Stimulated activated naive CD8-positive, alpha-beta T cell treated with anti-CD3 and anti-CD28 coated beads, Interleukin-15, amount 100 ng/mL, for 72 hours (primary cell): ENCODE results near the gene CCSAP.
"Not testable (repeated sequence)": the region's sequence is repeated elsewhere in the genome, so short reads cannot be mapped to it uniquely, and the experiment has no call there.

Experiments used
- ATAC-seq: fragments of 150-1000 bp; cut with Tn5 transposase; 2 replicates; pipeline ENCODE4 v1.10.0; 2021; ENCODE audit warnings: mild to moderate bottlenecking, moderate library complexity
- DNase-seq, 2 donors: peaks; one replicate each; pipeline ENCODE4 v3.0.0; 2021 to 2022
- H3K27ac Mint-ChIP-seq, 2 donors: one replicate each; pipeline ENCODE4 v1.8.0; 2022; ENCODE audit warnings: mild to moderate bottlenecking in 2 of 2, mixed read lengths in 2 of 2, moderate library complexity in 2 of 2
- H3K27me3 Mint-ChIP-seq: one replicate; pipeline ENCODE4 v1.8.0; 2022; ENCODE audit warnings: mixed read lengths
- H3K4me1 Mint-ChIP-seq: one replicate; pipeline ENCODE4 v1.8.0; 2022; ENCODE audit warnings: mild to moderate bottlenecking, mixed read lengths
- H3K4me3 Mint-ChIP-seq, 2 donors: one replicate each; pipeline ENCODE4 v1.8.0; 2022; ENCODE audit warnings: mild to moderate bottlenecking in 2 of 2, mixed read lengths in 2 of 2, moderate library complexity in 1 of 2
- H3K9me3 Mint-ChIP-seq, 2 donors: one replicate each; pipeline ENCODE4 v1.8.0; 2022; ENCODE audit warnings: mixed read lengths in 2 of 2

The CCSAP gene

DNA sequence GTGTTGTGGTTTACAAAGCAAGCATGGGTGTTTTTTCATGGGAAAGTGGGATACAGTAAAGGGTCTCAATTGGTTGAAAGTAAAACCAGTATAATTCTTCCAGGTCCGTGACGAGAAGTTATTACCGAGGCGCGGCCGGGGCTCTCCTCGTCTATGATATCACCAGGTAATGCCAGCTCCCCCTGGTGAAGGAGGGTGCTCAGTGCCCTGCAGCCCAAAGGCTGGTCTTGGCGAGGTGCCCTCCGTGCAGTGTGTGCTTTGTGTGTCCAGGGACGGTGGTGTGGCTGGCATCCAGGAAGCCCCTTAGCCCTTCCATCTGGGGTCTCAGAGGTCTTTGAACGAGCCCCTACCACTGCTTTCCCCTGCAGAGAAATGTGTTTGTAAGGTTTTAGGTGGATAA lies 47.1 kb downstream of the CCSAP start:
- Mint-ChIP-seq H3K9me3 (peaks cover under 1 to 6% of the 10 kb centered on the region in 2 donors), H3K4me1 (no peaks in the 10 kb centered on the region), H3K27me3 (no peaks in the 10 kb centered on the region), H3K4me3 (no peak overlapping the region), H3K27ac (no peak overlapping the region)
- ATAC-seq (no peak), DNase-seq (no peak)

DNA sequence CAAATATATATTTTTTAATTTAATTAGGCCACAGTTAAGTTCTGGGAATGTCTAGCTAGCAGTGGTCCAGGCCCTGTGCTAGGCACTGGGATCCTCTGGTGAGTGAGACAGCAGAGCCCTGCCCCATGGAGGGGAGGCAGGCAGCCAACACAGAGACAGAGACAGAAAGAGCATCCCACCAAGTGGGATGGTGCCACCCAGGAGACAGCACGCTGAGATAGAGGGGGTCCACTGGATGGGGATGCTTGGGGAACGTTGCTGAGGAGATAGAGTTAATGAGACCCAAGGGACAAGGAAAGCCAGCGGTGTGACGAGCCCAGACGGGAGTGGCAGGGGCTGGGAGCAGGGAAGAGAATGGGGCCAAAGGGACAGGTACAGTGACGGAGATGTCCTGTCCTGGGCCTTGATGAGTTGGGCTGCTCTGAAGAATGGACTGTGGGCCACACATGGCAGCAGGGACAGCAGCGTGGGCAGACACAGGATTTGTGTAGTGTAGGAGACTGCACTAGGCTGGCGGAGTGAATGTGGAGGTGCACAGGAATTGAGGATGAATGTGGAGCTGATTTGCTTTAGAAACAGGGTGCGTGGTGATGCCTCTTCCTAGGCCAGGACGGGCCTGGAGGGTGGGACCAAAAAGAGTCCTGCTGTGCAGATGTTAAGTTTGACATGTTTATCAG lies 49.2 kb downstream of the CCSAP start:
- H3K27ac Mint-ChIP-seq: peak overlapping the region; percentile 7 to 73
- H3K4me3 Mint-ChIP-seq: no peak overlapping the region
- peaks cover 4 to 6% of the 10 kb centered on the region in 2 donors for H3K9me3 Mint-ChIP-seq
- H3K4me1 Mint-ChIP-seq: no peaks in the 10 kb centered on the region
- no peaks in the 10 kb centered on the region for H3K27me3 Mint-ChIP-seq
- DNase-seq (no peak), ATAC-seq (no peak)

DNA sequence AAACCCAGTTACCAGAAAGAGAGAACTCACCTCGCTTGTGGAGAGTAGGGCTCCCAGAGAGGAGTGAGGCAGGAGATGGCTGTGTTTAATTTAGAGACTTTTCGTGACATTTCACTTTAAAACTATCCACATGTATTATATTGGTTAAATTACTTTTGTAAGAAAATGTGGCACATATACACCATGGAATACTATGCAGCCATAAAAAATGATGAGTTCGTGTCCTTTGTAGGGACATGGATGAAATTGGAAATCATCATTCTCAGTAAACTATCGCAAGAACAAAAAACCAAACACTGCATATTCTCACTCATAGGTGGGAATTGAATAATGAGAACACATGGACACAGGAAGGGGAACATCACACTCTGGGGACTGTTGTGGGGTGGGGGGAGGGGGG lies 51.2 kb downstream of the CCSAP start:
- not testable (repeated sequence) for H3K9me3 Mint-ChIP-seq, H3K27me3 Mint-ChIP-seq, DNase-seq, ATAC-seq, H3K4me3 Mint-ChIP-seq, H3K27ac Mint-ChIP-seq
- H3K4me1 Mint-ChIP-seq: peaks cover 11% of the 10 kb centered on the region

DNA sequence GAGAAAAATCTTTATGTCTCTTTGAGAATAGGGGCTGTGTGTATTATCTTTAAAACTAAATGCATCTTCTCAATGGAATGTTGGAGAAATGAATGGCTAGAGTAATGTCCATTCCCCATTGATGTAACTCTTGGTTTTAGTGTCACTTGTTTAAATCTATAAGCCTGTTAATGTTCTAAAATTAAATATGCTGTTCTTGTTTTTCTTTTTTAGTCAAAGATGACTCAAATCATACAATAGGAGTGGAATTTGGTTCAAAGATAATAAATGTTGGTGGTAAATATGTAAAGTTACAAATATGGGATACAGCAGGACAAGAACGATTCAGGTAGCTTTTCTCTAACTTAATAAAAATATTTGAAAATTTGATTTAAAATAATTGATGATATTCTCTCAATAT lies 54.3 kb downstream of the CCSAP start:
- Mint-ChIP-seq H3K27me3 (no peaks in the 10 kb centered on the region), H3K4me3 (no peak overlapping the region), H3K4me1 (peaks cover 31% of the 10 kb centered on the region), H3K27ac (no peak overlapping the region), H3K9me3 (peaks cover 4 to 6% of the 10 kb centered on the region in 2 donors)
- no peak for DNase-seq
- ATAC-seq: no peak

DNA sequence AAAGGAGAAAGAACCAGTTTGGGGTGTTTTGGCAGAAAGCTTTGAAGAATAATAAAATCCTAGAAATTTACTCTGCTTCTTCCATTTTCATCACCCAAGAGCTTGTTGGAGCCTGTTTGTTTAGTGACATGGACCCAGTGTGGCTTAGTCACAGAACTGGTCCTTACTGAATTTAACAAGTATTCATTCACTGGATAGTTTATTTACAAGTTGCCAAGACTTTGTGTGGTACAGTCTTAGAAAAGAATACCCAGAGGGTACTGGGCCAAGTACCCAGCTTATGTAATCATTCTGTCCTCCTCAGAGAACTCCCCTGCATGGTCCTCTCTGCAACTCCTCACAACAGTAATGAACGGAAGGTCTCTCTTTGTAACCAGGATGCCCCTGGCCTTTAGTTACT lies 55.6 kb downstream of the CCSAP start:
- Mint-ChIP-seq H3K27ac (peak overlapping the region in 1 of 2 donors; percentile 24), H3K9me3 (peaks cover 6 to 9% of the 10 kb centered on the region in 2 donors), H3K4me3 (no peak overlapping the region), H3K27me3 (no peaks in the 10 kb centered on the region), H3K4me1 (peaks cover 41% of the 10 kb centered on the region)
- DNase-seq (no peak), ATAC-seq (no peak)

DNA sequence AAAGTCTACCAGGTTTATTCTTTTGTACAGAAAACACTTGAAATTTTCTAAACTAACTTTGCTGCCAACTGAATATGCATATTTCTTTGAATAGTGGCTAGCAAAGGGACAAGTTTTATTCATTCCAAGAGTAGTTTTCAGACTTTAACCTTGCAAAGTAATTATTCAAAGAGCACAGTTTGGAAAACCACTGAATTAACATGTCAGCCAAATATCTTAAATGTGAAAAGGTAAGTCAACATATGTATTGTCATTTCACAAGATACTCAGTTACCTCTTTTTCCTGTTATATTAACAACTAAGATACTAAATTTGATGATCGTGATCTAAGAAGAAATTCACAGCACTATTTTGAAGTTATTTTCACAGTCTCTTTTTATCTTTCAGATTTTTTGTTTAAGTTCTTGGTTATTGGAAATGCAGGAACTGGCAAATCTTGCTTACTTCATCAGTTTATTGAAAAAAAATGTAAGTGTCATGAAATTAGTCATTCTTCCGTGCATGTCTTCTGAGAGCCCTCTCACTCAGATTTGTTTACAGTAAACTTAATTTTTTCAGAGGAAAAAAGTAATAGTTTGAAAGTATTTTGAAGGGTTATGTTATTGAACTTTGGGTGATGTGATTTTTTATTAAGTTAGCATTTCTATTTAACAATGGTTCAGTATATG lies 56.6 kb downstream of the CCSAP start:
- Mint-ChIP-seq H3K9me3 (peaks cover 3 to 13% of the 10 kb centered on the region in 2 donors), H3K4me1 (peaks cover 46% of the 10 kb centered on the region), H3K27me3 (no peaks in the 10 kb centered on the region), H3K4me3 (no peak overlapping the region), H3K27ac (no peak overlapping the region)
- ATAC-seq (peak; percentile 28), DNase-seq (no peak)

DNA sequence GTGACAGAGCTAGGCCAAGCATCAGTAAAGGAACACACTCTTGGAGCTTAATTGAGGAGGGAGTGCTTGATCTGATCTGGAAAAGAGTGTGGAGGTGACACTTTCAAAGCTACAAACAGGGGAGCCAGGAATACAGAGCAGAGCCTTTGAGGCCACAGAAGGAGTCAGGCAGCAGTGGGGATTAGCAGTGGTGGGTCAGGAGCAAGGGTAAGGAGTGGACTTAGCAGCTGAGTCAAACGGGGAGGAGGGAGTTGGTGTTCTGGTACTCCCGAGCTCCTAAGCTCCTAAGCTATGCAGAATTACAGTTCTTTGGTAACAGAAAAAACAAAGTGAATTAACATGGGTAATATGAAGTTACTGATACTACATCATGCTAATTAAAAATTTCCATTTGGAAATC lies 57.4 kb downstream of the CCSAP start:
- DNase-seq (no peak), ATAC-seq (no peak)
- peak overlapping the region in 1 of 2 donors; percentile 67 for H3K27ac Mint-ChIP-seq
- peaks cover 46% of the 10 kb centered on the region for H3K4me1 Mint-ChIP-seq
- no peaks in the 10 kb centered on the region for H3K27me3 Mint-ChIP-seq
- peaks cover 0 to 9% of the 10 kb centered on the region in 2 donors for H3K9me3 Mint-ChIP-seq
- no peak overlapping the region for H3K4me3 Mint-ChIP-seq

DNA sequence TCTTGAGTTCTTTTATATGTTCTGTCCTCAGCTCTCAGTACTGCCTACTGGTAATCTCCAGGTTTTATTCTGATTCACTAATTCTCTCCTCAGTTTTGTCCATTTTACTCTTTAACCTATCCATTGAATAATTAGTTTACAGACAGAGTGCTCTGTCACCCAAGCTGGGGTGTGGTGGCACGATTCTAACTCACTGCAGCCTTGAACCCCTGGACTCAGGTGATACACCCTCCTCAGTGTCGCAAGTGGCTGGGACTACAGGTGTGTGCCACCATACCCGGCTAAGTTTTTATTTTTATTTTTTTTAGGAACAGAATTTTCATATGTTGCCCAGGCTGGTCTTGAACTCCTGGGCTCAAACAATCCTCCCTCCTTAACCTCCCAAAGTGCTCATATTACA lies 58.0 kb downstream of the CCSAP start:
- Mint-ChIP-seq H3K4me3 (no peak overlapping the region), H3K9me3 (peaks cover 0 to 9% of the 10 kb centered on the region in 2 donors), H3K4me1 (peaks cover 46% of the 10 kb centered on the region), H3K27me3 (no peaks in the 10 kb centered on the region), H3K27ac (no peak overlapping the region)
- DNase-seq (no peak), ATAC-seq (no peak)

DNA sequence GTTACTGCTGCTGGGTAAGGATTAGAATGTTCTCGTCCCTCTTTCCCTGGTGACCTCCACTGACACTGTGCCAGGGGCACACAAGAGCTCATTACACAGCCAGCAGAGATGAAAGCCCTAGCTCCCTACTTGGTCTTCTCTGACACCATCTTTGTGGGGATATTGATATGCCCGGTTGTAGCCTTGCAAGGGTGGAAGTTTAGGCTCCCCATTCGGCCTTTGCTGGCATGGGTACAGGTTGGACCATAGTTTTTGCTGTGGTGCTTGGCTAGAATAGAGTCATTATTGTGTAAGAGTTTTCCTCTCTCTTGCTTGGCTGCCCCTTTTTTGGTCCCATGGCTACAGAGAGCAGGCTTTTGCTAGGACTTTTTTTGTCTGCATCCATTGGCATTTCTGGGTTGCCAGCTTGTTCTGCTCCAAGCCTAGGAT lies 59.6 kb downstream of the CCSAP start:
- DNase-seq (no peak), ATAC-seq (no peak)
- Mint-ChIP-seq H3K4me1 (peaks cover 46% of the 10 kb centered on the region), H3K4me3 (no peak overlapping the region), H3K27me3 (no peaks in the 10 kb centered on the region), H3K9me3 (peaks cover 0 to 9% of the 10 kb centered on the region in 2 donors), H3K27ac (no peak overlapping the region)

DNA sequence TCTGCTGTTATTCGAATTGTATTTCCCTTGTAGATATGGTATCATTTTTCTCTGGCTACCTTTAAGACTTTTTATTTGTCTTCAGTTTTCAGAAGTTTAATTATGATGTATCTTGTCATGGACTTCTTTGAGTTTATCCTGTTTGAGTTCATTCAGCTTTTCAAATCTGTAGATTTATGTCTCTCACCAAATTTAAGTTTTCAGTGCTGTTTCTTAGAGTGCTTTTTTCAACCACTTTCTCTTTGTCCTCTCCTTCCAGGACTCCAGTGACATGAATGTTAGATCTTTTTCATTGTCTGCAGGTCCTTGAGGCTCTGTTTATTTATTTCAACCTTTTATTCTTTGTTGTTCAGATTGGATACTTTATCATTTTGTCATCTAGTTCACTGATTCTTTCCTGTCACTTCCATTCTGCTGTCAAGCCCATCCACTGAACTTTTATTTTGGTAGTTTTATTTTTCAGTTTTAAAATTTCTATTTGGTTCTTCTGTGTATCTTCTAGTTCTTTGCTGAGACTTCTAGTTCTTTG lies 60.5 kb downstream of the CCSAP start:
- Mint-ChIP-seq H3K4me1 (peaks cover 42% of the 10 kb centered on the region), H3K27me3 (no peaks in the 10 kb centered on the region), H3K27ac (no peak overlapping the region), H3K4me3 (no peak overlapping the region), H3K9me3 (peaks cover 0 to 9% of the 10 kb centered on the region in 2 donors)
- ATAC-seq (no peak), DNase-seq (no peak)

DNA sequence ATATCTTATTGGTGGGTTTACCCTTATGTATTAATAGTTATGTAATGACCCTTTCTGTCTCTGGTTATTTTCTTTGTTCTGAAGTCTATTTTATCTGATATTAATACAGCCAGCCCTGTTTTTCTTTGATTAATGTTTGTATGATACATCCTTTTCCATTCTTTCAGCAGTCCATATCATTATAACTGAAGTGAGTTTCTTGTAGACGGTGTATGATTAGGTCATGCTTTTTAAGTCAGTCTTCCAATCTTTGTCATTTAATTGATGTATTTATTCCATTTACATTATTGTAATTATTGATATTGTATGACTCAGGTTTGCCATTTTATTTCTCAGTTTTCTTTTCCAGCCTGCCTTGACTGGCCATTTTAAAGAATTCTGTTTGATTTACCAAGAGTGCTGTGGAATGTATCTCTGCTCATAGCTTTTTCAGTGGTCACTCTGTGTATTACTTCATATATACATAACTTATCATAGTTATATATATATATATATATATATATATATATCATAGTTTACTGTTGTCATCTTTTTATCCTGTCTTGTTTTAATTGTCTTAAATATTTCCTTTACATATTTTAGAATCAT lies 61.4 kb downstream of the CCSAP start:
- DNase-seq (no peak), ATAC-seq (no peak)
- Mint-ChIP-seq H3K4me1 (peaks cover 33% of the 10 kb centered on the region), H3K27me3 (no peaks in the 10 kb centered on the region), H3K9me3 (peaks cover 0 to 9% of the 10 kb centered on the region in 2 donors), H3K4me3 (no peak overlapping the region), H3K27ac (no peak overlapping the region)

DNA sequence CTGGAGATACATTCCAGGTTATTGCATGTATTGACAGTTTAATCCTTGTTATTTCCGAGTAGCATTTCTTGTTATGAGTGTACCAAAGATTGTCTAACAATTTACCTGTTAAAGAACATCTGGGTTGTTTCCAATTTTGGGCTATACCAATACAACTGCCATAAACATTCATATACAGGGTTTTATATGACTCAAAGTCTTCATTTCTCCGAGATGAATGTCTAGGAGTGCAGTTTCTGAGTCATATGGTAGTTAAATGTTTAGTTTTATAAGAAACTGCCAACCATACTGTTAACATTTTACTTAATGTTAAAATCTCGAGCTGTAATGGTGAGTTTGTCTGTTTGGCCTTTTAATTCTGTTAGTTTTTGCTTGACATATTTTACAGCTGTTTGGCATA lies 61.9 kb downstream of the CCSAP start:
- peaks cover 0 to 9% of the 10 kb centered on the region in 2 donors for H3K9me3 Mint-ChIP-seq
- ATAC-seq (peak; percentile 53), DNase-seq (no peak)
- no peaks in the 10 kb centered on the region for H3K27me3 Mint-ChIP-seq
- no peak overlapping the region for H3K4me3 Mint-ChIP-seq
- peaks cover 28% of the 10 kb centered on the region for H3K4me1 Mint-ChIP-seq
- H3K27ac Mint-ChIP-seq: no peak overlapping the region

DNA sequence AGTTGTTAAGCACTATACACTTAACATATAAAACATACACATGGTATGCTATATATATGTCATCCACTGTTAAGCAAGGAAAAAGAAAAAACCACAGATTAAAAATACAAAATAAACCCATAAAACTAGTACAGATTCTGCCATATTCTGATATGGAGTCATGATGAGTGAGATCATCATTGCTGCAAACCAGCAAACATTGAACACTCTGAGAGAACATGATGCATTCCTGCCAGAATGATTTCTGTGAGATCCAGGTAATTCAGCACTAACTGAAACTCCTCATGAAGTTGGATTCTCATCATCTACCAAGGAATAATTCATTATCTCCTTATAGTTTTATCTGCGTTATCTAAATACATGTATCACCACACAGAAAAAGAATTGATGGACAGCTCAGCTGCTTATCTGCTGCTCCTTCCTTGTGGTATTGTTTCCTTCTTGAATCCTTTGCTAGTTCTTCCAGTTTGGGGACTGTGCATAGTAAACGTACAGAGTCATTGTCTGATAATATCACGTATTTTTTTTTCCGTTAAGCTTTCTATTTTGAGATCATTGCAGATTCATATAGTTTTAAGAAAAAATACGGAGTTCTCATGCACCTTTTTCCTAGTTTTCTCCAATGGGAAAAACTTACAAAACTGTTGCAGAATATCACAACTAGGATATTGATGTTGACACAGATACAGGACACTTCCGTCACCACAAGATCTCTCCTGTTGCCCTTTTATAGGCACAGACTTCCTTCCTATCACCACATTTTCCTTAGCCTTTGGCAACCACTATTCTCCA lies 62.6 kb downstream of the CCSAP start:
- no peaks in the 10 kb centered on the region for H3K27me3 Mint-ChIP-seq
- H3K4me1 Mint-ChIP-seq: peaks cover 24% of the 10 kb centered on the region
- H3K27ac Mint-ChIP-seq: no peak overlapping the region
- H3K9me3 Mint-ChIP-seq: peaks cover 0 to 9% of the 10 kb centered on the region in 2 donors
- no peak overlapping the region for H3K4me3 Mint-ChIP-seq
- DNase-seq (no peak), ATAC-seq (no peak)

DNA sequence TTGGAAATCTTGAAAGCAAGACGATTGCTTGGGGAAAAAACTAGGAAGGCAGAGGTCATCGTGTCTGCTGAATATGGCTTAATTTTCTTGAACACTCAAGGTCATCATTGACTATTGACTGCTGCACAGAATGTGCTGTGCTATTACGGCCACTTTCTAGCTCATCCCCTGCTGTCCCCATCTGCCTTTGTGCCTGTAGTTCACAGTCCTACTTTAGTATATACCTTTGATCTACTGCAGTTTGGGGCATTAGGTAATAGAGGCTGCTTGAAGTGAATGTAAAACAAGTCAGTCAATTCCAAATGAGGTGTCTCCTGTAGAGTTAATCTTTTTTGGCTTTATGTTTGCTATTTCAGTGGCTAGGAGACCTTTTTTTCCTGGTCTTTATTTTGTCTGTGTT lies 63.6 kb downstream of the CCSAP start:
- H3K4me3 Mint-ChIP-seq: no peak overlapping the region
- DNase-seq (no peak), ATAC-seq (no peak)
- peaks cover 21% of the 10 kb centered on the region for H3K4me1 Mint-ChIP-seq
- no peaks in the 10 kb centered on the region for H3K27me3 Mint-ChIP-seq
- H3K9me3 Mint-ChIP-seq: peaks cover 0 to 9% of the 10 kb centered on the region in 2 donors
- no peak overlapping the region for H3K27ac Mint-ChIP-seq

DNA sequence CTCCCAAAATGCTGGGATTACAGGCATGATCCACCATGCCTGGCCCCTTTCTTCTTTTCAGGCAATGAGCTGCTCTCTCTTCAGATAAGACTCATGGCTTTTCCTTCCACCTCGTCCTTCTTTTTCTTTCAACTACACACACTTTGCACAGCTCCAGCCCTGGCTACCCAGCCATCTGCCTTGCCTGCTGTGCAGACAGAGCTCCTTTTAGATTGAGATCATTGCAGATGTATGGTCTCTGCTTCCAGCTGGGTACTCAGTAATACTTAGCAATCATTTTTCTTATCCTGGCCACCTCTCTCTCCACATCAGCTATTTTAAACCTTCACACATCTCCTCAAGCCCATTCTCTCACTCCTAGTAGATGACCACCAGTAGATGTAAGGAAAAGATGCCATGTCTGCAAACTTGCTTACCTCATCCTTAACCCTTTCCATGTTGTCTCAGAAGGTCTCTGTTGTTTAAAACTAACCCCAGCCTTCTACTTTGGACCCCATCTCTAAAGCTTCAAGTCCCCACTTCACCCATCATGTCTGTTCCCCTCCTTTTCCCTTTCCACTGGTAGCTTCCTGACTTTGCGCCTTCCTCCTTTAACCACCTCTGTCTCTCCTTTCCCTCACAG lies 64.6 kb downstream of the CCSAP start:
- H3K9me3 Mint-ChIP-seq: peaks cover 0 to 9% of the 10 kb centered on the region in 2 donors
- H3K4me3 Mint-ChIP-seq: no peak overlapping the region
- H3K27me3 Mint-ChIP-seq: no peaks in the 10 kb centered on the region
- H3K4me1 Mint-ChIP-seq: peaks cover 20% of the 10 kb centered on the region
- DNase-seq: no peak
- ATAC-seq: no peak
- no peak overlapping the region for H3K27ac Mint-ChIP-seq
